AG09309 (cell line): ENCODE results near the gene DTNBP1.

ENCODE experiments used
- DNase-seq: peaks from one replicate; pipeline ENCODE4 v3.0.0-alpha.2; 2010; ENCODE audit warnings: low read depth
- H3K4me3 ChIP-seq: 2 replicates; pipeline ENCODE4 v1.5.1; 2011; ENCODE audit warnings: mild to moderate bottlenecking, low read depth, low read length, moderate library complexity; ENCODE audit not compliant: control insufficient read depth
- CTCF ChIP-seq: IDR thresholded peaks from 2 replicates; pipeline ENCODE4 v1.5.1; 2011; ENCODE audit warnings: mild to moderate bottlenecking, low read depth, low read length, inconsistent platforms; ENCODE audit not compliant: insufficient read depth, control insufficient read depth; ENCODE audit errors: missing control alignments

Gene DTNBP1

GRCh38 chr6:15643542-15643941, 19.3 kb downstream of the DTNBP1 start:
- TF ChIP-seq CTCF = no peak
- no peak for DNase-seq
- no peak overlapping the region for H3K4me3 ChIP-seq

DNA sequence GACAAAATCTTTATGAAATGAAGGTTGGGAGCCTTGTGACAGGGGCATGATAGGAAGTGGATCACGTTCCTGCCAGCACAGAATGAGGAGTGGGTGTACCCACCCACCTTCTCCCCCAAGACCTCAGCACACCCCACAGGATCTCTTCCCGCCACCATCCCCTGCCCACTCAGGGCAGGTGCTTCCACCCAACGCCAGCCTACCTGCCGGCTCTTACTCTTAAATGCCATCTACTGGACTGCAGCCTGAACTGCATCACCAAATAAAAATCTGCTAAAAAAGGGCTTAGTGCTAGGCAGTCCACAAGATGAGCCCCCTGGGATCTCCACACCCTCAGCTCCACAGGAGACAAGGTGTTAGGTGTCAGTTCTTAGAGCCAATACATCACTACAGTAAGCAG, 20.6 kb downstream of the DTNBP1 start:
- no peak for DNase-seq
- TF ChIP-seq CTCF = peak; percentile 34
- H3K4me3 ChIP-seq = no peak overlapping the region

- TF ChIP-seq CTCF = no peak
- H3K4me3 ChIP-seq = no peak overlapping the region
- DNase-seq = no peak
Observed at GRCh38 chr6:15638373-15638772, 24.5 kb downstream of the DTNBP1 start.

GRCh38 chr6:15631432-15631831, 31.4 kb downstream of the DTNBP1 start:
- no peak for DNase-seq
- no peak overlapping the region for H3K4me3 ChIP-seq

DNA sequence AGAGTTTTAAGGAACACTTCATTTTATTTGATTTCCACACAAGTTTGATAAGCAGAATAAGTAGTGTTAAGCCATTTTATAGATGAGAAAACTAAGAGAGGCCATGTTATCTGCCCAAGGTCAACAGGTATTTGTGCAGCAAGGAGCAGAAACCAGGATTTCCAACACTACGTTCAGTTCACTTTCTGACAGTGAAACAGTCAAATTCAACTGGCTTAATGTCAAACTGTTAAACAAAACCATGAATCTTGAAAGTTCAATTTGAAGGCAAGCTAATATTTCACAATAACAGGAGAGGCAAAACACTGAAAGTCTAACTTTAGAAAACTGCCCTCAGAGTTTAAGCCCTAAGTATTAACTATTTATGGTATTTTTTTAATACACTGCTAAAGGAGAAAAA, 32.6 kb downstream of the DTNBP1 start:
- TF ChIP-seq CTCF = no peak
- H3K4me3 ChIP-seq = no peak overlapping the region
- no peak for DNase-seq

More at GRCh38 chr6:15631432-15631831, 31.4 kb downstream of the DTNBP1 start:
- TF ChIP-seq CTCF = no peak

- no peak for TF ChIP-seq CTCF
- DNase-seq = no peak
- no peak overlapping the region for H3K4me3 ChIP-seq
Observed at GRCh38 chr6:15629487-15629886, 33.3 kb downstream of the DTNBP1 start.
